HepG2 (cell line): ENCODE results near the gene ZNF334. TPM values are rescaled to one million over a fixed set of nuclear protein-coding genes. Genes with fewer than 3 reads are reported as not detected.

ENCODE experiments used
- ETV5 ChIP-seq: IDR thresholded peaks from 2 replicates; pipeline ENCODE4 v1.6.1; 2018; ENCODE audit warnings: missing biosample characterization, missing genetic modification reagents, inconsistent platforms, borderline replicate concordance
- FOXP1 ChIP-seq, 2 experiments: fragments of 450-650 bp in 1 of 2; IDR thresholded peaks; 2 replicates each; pipeline ENCODE4 v1.6.1; 2017 to 2018; ENCODE audit warnings: antibody characterized with exemption in 1 of 2
- NR2F1 ChIP-seq, 2 experiments: fragments of 450-650 bp in 1 of 2; formaldehyde crosslinking in 1 of 2; IDR thresholded peaks; 2 replicates each; pipeline versions ENCODE4 v1.5.0 to v1.6.1; 2016 to 2020; ENCODE audit warnings: mild to moderate bottlenecking in 1 of 2, missing compliant biosample characterization in 1 of 2, missing genetic modification reagents in 1 of 2, moderate library complexity in 1 of 2
- PAXIP1 ChIP-seq: sonication (generic); formaldehyde crosslinking; conservative IDR thresholded peaks from 2 replicates; pipeline ENCODE4 v1.4.0; 2020; ENCODE audit warnings: mild to moderate bottlenecking, missing genetic modification reagents, moderate library complexity
- PHF8 ChIP-seq: sonication (generic); formaldehyde crosslinking; IDR thresholded peaks from 2 replicates; pipeline ENCODE4 v1.5.0; 2020; ENCODE audit warnings: missing genetic modification reagents
- RERE ChIP-seq: IDR thresholded peaks from 2 replicates; pipeline ENCODE4 v1.6.1; 2016; ENCODE audit warnings: low read depth, missing genetic modification reagents, missing compliant biosample characterization
- RFX5 ChIP-seq: IDR thresholded peaks from 2 replicates; pipeline ENCODE4 v1.6.1; 2011; ENCODE audit warnings: low read depth, low read length, improper control_type of control experiment
- TFDP2 ChIP-seq: sonication (generic); formaldehyde crosslinking; IDR thresholded peaks from 2 replicates; pipeline ENCODE4 v1.4.0; 2020; ENCODE audit warnings: missing genetic modification reagents
- ZBTB34 ChIP-seq: sonication (generic); formaldehyde crosslinking; IDR thresholded peaks from 2 replicates; pipeline ENCODE4 v1.8.0; 2022; ENCODE audit warnings: mild to moderate bottlenecking, missing genetic modification reagents
- ZNF24 ChIP-seq: fragments of 450-650 bp; IDR thresholded peaks from 2 replicates; pipeline ENCODE4 v1.6.1; 2017; ENCODE audit warnings: antibody characterized with exemption, mild to moderate bottlenecking
- ZNF276 ChIP-seq: sonication (generic); formaldehyde crosslinking; IDR thresholded peaks from 2 replicates; pipeline ENCODE4 v1.4.0; 2020; ENCODE audit warnings: mild to moderate bottlenecking, low read depth, missing genetic modification reagents
- ZNF552 ChIP-seq: sonication (generic); formaldehyde crosslinking; IDR thresholded peaks from 2 replicates; pipeline ENCODE4 v1.9.0; 2022; ENCODE audit warnings: missing genetic modification reagents, mild to moderate bottlenecking, borderline replicate concordance
- ZNF629 ChIP-seq: sonication (generic); formaldehyde crosslinking; conservative IDR thresholded peaks from 2 replicates; pipeline ENCODE4 v1.5.0; 2020; ENCODE audit warnings: missing genetic modification reagents
- polyA plus RNA-seq, 8 experiments: library from polyadenylated mRNA; depleted of rRNA in 3 of 8; stranded (reverse) in 7 of 8; unstranded in 1 of 8; fragments of >200 nt; fragmentation: Illumina TruSeq in 4 of 8; extraction: Trizol in 4 of 8; gene quantifications; 2 replicates each; pipeline versions ENCODE4 v1.2.1 to v1.2.3, GENCODE V29; 2011 to 2016; ENCODE audit warnings: low read depth in 4 of 8, missing spikeins in 1 of 8, mixed read lengths in 1 of 8; ENCODE audit not compliant: insufficient read depth in 1 of 8
- total RNA-seq, 5 experiments: library from RNA; depleted of rRNA; stranded (reverse); fragments of >200 nt; fragmentation: Illumina TruSeq; extraction: Trizol; gene quantifications; 2 replicates each; pipeline ENCODE4 v1.2.3, GENCODE V29; 2016; ENCODE audit warnings: low read depth in 1 of 5

Gene ZNF334
- total and polyA plus RNA-seq, 2 of the 13 experiments (the other 11 are each of a cell fraction or from before 2014, with no cell fraction given): 4.8 to 7.8 TPM

- TF ChIP-seq ZBTB34 (CRISPR knock-in tag) (peak; percentile 43; the same call in 1 of the 2 replicates), ZNF24 (peak; percentile 70; the same call in 1 of the 2 replicates), ZNF276 (CRISPR knock-in tag) (no peak), ETV5 (CRISPR knock-in tag) (peak; percentile 12), TFDP2 (CRISPR knock-in tag) (peak; percentile 74), ZNF552 (CRISPR knock-in tag) (peak; percentile 29; the same call in 1 of the 2 replicates), ZNF629 (CRISPR knock-in tag) (0 out of 2 replicates have a peak, but pooled peaks have one; percentile 14), PAXIP1 (CRISPR knock-in tag) (peak; percentile 22; the same call in 1 of the 2 replicates), PHF8 (CRISPR knock-in tag) (peak; percentile 49), RFX5 (peak; percentile 36; the same call in 1 of the 2 replicates), NR2F1 (CRISPR knock-in tag; IDR thresholded peaks at IDR 0.05) (no peak), FOXP1 (IDR thresholded peaks at IDR 0.05) (peak; percentile 31; the same call in 1 of the 2 replicates), FOXP1 (CRISPR knock-in tag; IDR thresholded peaks at IDR 0.05) (peak; percentile 73; the same call in 1 of the 2 replicates), RERE (CRISPR knock-in tag) (peak; percentile 28; the same call in 1 of the 2 replicates)
These were observed 49.2 kb upstream of the ZNF334 start (continued) for GRCh38 chr20:46562373-46563169.
